ENCODE data around the gene USP47. TPM values are rescaled to one million over a fixed set of nuclear protein-coding genes. Genes with fewer than 3 reads are reported as not detected.

The USP47 gene
- polyA plus RNA-seq, 1 experiment, result 35.0 TPM

DNA sequence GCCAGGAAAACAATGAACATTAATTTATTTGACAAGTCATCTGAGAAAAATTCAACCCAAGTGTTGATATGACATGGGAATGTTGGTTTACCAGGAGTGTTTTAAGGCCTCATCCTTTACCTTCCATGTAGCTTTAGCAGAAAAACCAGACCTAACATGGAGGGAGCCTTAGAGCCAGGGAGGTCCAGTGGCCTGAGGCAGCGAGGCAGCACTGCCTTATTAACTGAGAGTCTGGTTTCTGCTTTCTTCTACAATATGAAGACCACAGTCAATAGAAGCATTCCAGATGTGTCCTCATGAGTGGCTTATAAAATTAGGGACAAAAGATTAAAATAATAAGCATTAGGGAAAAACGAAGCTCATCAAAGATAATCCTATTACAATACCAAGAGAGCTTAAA is 105.1 kb downstream of the USP47 start:
- no peak overlapping the region for H3K27ac ChIP-seq (ENCODE audit: low read depth, low read length)
- ChIA-PET POLR2A (no interaction called here), CTCF (interaction anchor here (1.5 to 2.1 kb wide), 2 partner anchors 15 to 148 kb away, joined by 6 to 15 read pairs; no protein-coding TSS in a partner anchor)
- H3K9me3 ChIP-seq (ENCODE audit: control insufficient read depth, insufficient read depth, low read length), result no peaks in the 10 kb centered on the region
- no peak for DNase-seq (ENCODE audit: low read depth, low spot score)
- TF ChIP-seq, protein P1, sequence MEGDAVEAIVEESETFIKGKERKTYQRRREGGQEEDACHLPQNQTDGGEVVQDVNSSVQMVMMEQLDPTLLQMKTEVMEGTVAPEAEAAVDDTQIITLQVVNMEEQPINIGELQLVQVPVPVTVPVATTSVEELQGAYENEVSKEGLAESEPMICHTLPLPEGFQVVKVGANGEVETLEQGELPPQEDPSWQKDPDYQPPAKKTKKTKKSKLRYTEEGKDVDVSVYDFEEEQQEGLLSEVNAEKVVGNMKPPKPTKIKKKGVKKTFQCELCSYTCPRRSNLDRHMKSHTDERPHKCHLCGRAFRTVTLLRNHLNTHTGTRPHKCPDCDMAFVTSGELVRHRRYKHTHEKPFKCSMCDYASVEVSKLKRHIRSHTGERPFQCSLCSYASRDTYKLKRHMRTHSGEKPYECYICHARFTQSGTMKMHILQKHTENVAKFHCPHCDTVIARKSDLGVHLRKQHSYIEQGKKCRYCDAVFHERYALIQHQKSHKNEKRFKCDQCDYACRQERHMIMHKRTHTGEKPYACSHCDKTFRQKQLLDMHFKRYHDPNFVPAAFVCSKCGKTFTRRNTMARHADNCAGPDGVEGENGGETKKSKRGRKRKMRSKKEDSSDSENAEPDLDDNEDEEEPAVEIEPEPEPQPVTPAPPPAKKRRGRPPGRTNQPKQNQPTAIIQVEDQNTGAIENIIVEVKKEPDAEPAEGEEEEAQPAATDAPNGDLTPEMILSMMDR (IDR thresholded peaks at IDR 0.05; ENCODE audit: low read depth, low read length), result no peak
- H3K27me3 ChIP-seq (ENCODE audit: control insufficient read depth, insufficient read depth, low read length), result no peaks in the 10 kb centered on the region
- H3K4me3 ChIP-seq (ENCODE audit: low read depth, low read length), result no peak overlapping the region

DNA sequence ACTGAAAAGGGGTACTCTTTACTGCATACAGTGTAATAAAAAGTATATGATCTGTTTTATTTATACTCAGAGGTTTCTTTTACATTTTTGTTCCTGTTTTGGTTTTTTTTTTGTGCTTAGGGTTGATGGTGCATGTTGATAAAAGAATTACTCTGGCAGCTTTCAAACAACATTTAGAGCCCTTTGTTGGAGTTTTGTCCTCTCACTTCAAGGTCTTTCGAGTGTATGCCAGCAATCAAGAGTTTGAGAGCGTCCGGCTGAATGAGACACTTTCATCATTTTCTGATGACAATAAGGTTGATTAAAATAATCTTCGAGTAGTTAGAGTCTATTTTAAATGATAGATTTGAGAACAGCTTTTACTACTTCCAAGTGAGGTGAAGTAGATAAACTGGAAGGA is 106.1 kb downstream of the USP47 start:
- no peak overlapping the region for H3K4me3 ChIP-seq (ENCODE audit: low read depth, low read length)
- CTCF ChIA-PET, result interaction anchor here (0.8 kb wide), 1 partner anchor 10 kb away, joined by 3 read pairs; no protein-coding TSS in a partner anchor
- POLR2A ChIA-PET, result no interaction called here
- TF ChIP-seq, protein P1 (IDR thresholded peaks at IDR 0.05; ENCODE audit: low read depth, low read length), result no peak
- no peak for DNase-seq (ENCODE audit: low read depth, low spot score)
- H3K9me3 ChIP-seq (ENCODE audit: control insufficient read depth, insufficient read depth, low read length), result no peaks in the 10 kb centered on the region
- no peaks in the 10 kb centered on the region for H3K27me3 ChIP-seq (ENCODE audit: control insufficient read depth, insufficient read depth, low read length)
- no peak overlapping the region for H3K27ac ChIP-seq (ENCODE audit: low read depth, low read length)

DNA sequence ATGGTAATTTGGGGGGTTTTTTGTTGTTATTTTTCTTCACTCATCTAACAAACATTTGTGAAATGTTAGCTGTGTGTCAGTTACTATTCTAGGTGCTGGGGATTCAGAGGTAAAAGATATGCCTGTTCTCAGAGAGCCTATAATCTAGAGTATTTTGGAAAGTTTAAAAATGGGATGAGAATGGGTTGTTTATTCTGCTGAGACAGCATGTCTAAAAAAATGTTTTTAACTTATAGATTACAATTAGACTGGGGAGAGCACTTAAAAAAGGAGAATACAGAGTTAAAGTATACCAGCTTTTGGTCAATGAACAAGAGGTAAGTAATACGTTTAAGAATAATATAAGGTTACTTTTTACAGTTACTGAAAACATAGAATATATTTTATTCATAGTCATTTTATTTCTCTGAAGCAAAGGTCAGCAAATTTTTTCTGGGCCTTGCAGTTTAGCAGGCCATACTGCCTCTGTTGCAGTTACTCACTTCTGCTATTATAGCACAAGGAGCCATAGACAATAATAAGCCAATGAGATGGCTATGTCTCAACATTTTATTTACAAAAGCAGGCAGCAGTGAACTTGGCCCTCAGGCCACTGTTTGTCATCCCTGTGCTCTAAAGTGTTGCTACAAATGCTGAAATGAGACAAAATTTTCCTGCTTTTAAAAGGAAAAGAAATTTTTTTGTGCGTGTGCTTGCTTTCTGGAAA is 106.6 kb downstream of the USP47 start:
- ChIA-PET CTCF (interaction anchor here (0.8 kb wide), 1 partner anchor 10 kb away, joined by 3 read pairs; no protein-coding TSS in a partner anchor), POLR2A (no interaction called here)
- H3K27me3 ChIP-seq (ENCODE audit: control insufficient read depth, insufficient read depth, low read length), result no peaks in the 10 kb centered on the region
- TF ChIP-seq, protein P1 (IDR thresholded peaks at IDR 0.05; ENCODE audit: low read depth, low read length), result no peak
- no peaks in the 10 kb centered on the region for H3K9me3 ChIP-seq (ENCODE audit: control insufficient read depth, insufficient read depth, low read length)
- DNase-seq (ENCODE audit: low read depth, low spot score), result no peak
- H3K27ac ChIP-seq (ENCODE audit: low read depth, low read length), result no peak overlapping the region
- H3K4me3 ChIP-seq (ENCODE audit: low read depth, low read length), result no peak overlapping the region

DNA sequence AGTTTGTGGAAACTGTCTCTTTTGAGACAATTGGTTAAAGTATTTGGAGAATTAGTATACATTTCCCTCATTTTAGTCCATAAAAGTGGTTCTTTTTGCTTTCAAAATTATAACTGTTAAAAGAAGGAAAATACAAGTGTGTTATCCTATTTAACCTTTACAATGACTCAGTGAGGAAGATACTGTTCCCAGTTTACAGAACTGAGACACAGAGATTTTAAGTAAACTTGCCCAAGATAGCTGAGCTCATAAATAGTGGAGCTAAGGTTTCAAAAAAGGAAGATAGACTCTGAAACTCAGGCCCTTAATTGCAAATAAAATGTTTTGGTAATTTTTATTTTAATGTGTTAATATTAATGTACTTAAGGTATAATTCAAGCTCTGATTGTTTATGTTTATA is 107.7 kb downstream of the USP47 start:
- Histone ChIP-seq H3K27ac (ENCODE audit: low read depth, low read length) (no peak overlapping the region), H3K4me3 (ENCODE audit: low read depth, low read length) (no peak overlapping the region), H3K27me3 (ENCODE audit: control insufficient read depth, insufficient read depth, low read length) (no peaks in the 10 kb centered on the region), H3K9me3 (ENCODE audit: control insufficient read depth, insufficient read depth, low read length) (no peaks in the 10 kb centered on the region)
- DNase-seq (ENCODE audit: low read depth, low spot score), result no peak
- TF ChIP-seq, protein P1 (IDR thresholded peaks at IDR 0.05; ENCODE audit: low read depth, low read length), result no peak
- POLR2A ChIA-PET, result no interaction called here
- CTCF ChIA-PET, result interaction anchor here (0.7 to 1.2 kb wide), 2 partner anchors 18 to 95 kb away, joined by 3 to 4 read pairs; no protein-coding TSS in a partner anchor

DNA sequence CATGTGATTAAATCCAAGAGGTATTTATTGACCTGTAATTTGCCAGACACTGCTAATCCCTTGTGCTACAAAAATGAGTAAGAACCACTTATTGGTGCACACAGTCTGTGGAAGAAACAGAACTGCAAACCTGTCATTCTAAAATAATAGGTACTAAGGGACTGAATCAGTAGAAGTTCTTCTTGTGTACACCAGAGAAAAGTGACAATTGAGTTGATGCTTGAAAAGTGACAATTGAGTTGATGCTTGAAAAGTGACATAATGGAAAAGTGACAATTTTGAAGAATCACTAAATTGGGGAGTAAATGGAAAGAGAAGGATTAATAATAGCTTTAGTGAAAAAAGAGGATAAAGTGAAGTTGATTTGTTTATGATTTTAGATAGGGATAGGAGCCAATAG is 110.3 kb downstream of the USP47 start:
- CTCF ChIA-PET, result no interaction called here
- Histone ChIP-seq H3K4me3 (ENCODE audit: low read depth, low read length) (no peak overlapping the region), H3K27me3 (ENCODE audit: control insufficient read depth, insufficient read depth, low read length) (no peaks in the 10 kb centered on the region), H3K9me3 (ENCODE audit: control insufficient read depth, insufficient read depth, low read length) (no peaks in the 10 kb centered on the region), H3K27ac (ENCODE audit: low read depth, low read length) (no peak overlapping the region)
- DNase-seq (ENCODE audit: low read depth, low spot score), result no peak
- TF ChIP-seq, protein P1 (IDR thresholded peaks at IDR 0.05; ENCODE audit: low read depth, low read length), result no peak
- POLR2A ChIA-PET, result no interaction called here

Data from AG04450 (cell line).